ENCODE results near the gene CNST.
"Not testable (repeated sequence)": the region's sequence is repeated elsewhere in the genome, so short reads cannot be mapped to it uniquely, and the experiment has no call there.

CNST gene

DNA sequence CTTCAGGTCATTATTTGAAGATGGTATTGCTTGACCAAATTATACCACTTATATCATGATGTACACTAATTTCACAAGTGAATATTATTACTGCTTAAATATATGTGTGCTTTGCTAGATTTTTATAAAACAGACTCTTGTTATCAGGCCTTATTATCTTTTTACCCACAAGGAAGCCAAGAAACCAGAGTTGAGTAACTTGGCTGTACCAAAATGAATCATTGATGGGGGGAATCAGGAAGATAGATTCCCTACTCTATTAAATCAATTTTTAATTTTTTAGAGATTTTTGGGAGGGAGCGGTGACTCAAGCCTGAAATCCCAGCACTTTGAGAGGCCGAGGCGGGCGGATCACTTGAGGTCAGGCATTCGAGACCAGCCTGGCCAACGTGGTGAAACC is 141.9 kb downstream of the CNST start:
- DNase-seq (ENCODE audit: low read depth, low spot score) = no peak

DNA sequence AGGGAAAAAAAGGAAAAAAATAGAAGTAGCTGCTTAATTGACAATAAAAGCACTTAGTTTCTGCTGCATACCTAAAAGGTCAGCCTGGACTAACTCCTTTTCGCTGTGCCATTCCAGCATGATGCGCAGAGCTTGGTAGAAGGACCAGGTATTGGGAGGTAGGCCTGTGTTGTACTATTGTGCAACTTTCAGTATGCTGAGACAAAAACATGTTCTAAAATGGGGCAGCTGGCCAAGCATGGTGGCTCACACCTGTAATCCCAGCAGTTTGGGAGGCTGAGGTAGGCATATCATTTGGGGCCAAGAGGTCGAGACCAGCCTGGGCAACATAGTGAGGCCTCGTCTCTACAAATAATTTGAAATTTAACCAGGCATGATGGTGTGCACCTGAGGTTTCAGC is 142.9 kb downstream of the CNST start:
- DNase-seq (ENCODE audit: low read depth, low spot score) = no peak

DNA sequence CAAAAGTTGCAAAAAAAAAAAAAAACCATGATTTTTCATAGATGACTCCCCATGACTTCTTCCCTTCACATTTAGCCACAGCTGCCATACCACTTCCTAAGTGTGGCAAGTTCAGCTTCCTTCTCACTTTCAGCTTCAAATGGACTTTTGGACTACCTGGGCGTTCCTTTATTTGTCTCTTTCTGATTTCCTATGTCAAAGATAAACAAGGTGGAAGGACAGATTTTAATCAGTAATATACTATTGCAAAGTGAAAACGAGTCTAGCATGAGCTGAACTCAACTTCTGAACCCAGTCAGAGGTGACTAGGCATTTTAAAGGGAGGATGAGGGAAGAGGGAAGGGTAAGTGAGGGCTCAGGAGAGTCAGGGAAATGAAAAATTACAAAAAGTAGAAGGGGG is 143.6 kb downstream of the CNST start:
- no peak for DNase-seq (ENCODE audit: low read depth, low spot score)

DNA sequence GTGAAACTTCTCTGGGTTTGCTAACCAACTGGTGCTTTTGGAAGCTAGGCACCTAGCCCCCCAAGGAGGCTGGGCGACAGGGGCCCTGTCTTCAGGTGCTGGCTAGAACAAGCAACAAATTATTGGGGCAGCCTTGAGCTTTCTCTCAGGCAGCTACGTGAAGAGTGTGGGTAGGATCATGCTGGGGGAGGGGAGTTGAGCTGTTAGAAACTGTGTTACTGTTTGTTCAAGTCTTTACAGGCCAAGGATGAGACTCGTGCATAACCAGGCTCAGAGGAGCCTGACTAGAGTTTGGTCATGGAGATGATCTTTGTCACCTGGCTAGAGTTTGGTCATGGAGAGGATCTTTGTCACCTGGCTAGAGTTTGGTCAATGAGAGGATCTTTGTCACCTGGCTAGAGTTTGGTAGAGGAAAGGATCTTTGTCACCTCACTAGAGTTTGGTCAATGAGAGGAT is 145.3 kb downstream of the CNST start:
- DNase-seq (ENCODE audit: low read depth, low spot score) = no peak

DNA sequence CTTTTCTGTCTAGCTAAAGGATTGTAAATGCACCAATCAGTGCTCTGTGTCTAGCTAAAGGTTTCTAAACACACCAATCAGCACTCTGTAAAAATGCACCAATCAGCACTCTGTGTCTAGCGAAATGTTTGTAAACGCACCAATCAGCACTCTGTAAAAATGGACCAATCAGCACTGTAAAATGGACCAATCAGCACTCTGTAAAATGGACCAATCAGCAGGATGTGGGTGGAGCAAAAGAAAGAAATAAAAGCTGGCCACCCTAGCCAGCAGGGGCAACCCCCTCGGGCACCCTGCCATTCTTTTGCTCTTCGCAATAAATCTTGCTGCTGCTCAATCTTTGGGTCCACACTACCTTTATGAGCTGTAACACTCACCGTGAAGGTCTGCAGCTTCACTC is 146.2 kb downstream of the CNST start:
- DNase-seq (ENCODE audit: low read depth, low spot score) = not testable (repeated sequence)
